Measurements from ENCODE around the gene NANP.
A peak's percentile ranks its signal among the peaks of the same experiment; 100 is the strongest.

The NANP gene

GRCh38 chr20:25623225-25623735 lies 534 bp downstream of the NANP start:
- H3K27ac ChIP-seq: peak overlapping the region; percentile 98
- no peak for TF ChIP-seq CTCF (conservative IDR thresholded peaks at IDR 0.05)

GRCh38 chr20:25622450-25623224 lies 1.2 kb downstream of the NANP start:
- peak overlapping the region; percentile 98 for H3K27ac ChIP-seq
- no peak for TF ChIP-seq CTCF (conservative IDR thresholded peaks at IDR 0.05)

GRCh38 chr20:25622049-25622448 lies 1.8 kb downstream of the NANP start:
- no peak overlapping the region for H3K27ac ChIP-seq

DNA sequence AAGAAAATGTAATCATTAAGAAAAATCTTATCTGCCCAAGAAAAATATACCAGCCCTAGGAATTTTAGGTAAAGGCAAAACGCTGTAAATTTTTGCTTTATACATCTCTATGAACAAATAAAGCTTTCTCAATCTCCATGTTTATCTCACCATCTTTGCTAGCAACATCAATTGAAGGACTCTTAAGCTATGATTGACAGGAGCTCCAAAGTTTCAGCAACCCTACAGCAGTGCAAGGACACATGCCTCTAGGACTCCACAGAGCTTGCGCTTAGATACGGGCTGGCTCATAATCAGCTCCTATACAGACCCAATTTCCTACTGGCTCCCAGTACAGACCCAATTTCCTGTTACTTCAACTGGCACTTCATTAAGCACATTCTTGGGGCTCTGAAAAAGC lies 4.3 kb downstream of the NANP start:
- no peak overlapping the region for H3K27ac ChIP-seq

More at GRCh38 chr20:25622049-25622448, 1.8 kb downstream of the NANP start:
- TF ChIP-seq CTCF (conservative IDR thresholded peaks at IDR 0.05): no peak

DNA sequence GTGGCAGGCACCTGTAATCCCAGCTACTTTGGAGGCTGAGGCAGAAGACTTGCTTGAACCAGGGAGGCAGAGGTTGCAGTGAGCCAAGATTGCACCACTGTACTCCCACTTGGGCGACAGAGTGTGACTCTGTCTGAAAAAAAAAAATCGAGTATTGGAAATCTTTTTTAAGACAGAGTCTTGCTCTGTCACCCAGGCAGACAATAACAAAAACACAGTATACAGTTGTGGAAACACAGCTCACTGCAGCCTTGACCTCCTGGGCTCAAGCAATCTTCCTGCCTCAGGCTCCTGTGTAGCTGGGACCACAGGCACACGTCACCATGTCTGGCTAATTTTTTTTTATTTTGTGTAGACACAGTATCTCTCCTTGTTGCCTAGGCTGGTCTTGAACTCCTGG lies 15.0 kb downstream of the NANP start:
- no peak for TF ChIP-seq CTCF (conservative IDR thresholded peaks at IDR 0.05)
- no peak overlapping the region for H3K27ac ChIP-seq

More for the DNA sequence above, 4.3 kb downstream of the NANP start:
- TF ChIP-seq CTCF (conservative IDR thresholded peaks at IDR 0.05): no peak

DNA sequence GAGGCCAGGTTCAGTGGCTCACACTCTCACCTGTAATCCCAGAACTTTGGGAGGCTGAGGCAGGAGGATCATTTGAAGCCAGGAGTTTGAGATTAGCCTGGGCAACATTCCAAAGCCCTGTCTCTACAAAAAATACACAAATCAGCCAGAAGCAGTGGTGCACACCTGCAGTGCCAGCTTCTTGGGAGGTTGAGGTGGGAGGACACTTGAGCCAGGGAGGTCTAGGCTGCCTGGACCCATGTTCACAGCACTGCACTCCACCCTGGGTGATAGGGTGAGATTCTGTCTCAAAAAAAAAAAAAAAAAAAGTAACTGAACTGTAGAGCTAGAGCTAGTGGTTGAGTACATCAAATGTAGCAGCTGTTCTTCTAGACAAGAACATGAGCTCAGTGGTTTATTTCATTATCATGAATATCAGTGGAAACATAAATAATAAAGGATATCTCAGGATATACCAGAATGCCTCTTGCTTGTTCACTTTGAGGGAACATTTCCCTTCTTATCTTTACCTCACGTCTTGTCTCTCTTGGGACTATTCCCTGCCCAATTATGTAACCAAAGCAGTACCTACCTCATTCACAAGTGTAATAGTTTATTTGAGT lies 17.6 kb downstream of the NANP start:
- no peak overlapping the region for H3K27ac ChIP-seq
- no peak for TF ChIP-seq CTCF (conservative IDR thresholded peaks at IDR 0.05)

GRCh38 chr20:25605148-25605547 lies 18.7 kb downstream of the NANP start:
- no peak overlapping the region for H3K27ac ChIP-seq
- TF ChIP-seq CTCF (conservative IDR thresholded peaks at IDR 0.05): no peak

Data from VCaP (cell line).